Astrocyte (in vitro differentiated cells and primary cell): ENCODE results near the gene PRPS1. TPM values are rescaled to one million over a fixed set of nuclear protein-coding genes. Genes with fewer than 3 reads are reported as not detected.
"Not testable (repeated sequence)": the region's sequence is repeated elsewhere in the genome, so short reads cannot be mapped to it uniquely, and the experiment has no call there.

Source experiments
- DNase-seq: peaks from one replicate; pipeline ENCODE4 v3.0.0-alpha.2; 2010; ENCODE audit warnings: low read depth
- FAIRE-seq: peaks from 2 replicates; lab custom pipeline; 2011; peaks lifted over from hg19 to GRCh38; lab: Jason Lieb, UNC
- H2AFZ ChIP-seq: 2 replicates; pipeline ENCODE4 v1.6.0; 2012; ENCODE audit warnings: low read depth, low read length, inconsistent platforms
- H3K27ac ChIP-seq: 2 replicates; pipeline ENCODE4 v1.5.1; 2011; ENCODE audit warnings: low read depth, low read length, inconsistent platforms
- H3K27me3 ChIP-seq: 2 replicates; pipeline ENCODE4 v1.6.0; 2011; ENCODE audit warnings: low read length, inconsistent platforms; ENCODE audit not compliant: insufficient read depth
- H3K36me3 ChIP-seq: 2 replicates; pipeline ENCODE4 v1.5.1; 2011; ENCODE audit warnings: low read length, inconsistent platforms; ENCODE audit not compliant: insufficient read depth
- H3K4me1 ChIP-seq: 2 replicates; pipeline ENCODE4 v1.5.1; 2011; ENCODE audit warnings: low read length, inconsistent platforms; ENCODE audit not compliant: insufficient read depth
- H3K4me2 ChIP-seq: 2 replicates; pipeline ENCODE4 v1.6.0; 2012; ENCODE audit warnings: low read length, inconsistent platforms
- H3K4me3 ChIP-seq: 2 replicates; pipeline ENCODE4 v1.5.1; 2011; ENCODE audit warnings: low read depth, mild to moderate bottlenecking, low read length, inconsistent platforms; ENCODE audit not compliant: insufficient read depth
- H3K79me2 ChIP-seq: 2 replicates; pipeline ENCODE4 v1.6.0; 2012; ENCODE audit warnings: mild to moderate bottlenecking, low read length, inconsistent platforms; ENCODE audit not compliant: insufficient read depth
- H3K9ac ChIP-seq: 2 replicates; pipeline ENCODE4 v1.6.0; 2012; ENCODE audit warnings: mild to moderate bottlenecking, low read length, inconsistent platforms
- H3K9me3 ChIP-seq: 2 replicates; pipeline ENCODE4 v1.5.1; 2012; ENCODE audit warnings: low read depth, mild to moderate bottlenecking, low read length, inconsistent platforms; ENCODE audit not compliant: insufficient read depth
- H4K20me1 ChIP-seq: 2 replicates; pipeline ENCODE4 v1.6.0; 2012; ENCODE audit warnings: low read length, inconsistent platforms; ENCODE audit not compliant: insufficient read depth
- H3K27ac Mint-ChIP-seq: one replicate; pipeline ENCODE4 v1.8.0; 2021; ENCODE audit warnings: mild to moderate bottlenecking, mixed read lengths; ENCODE audit not compliant: unreplicated experiment
- H3K27me3 Mint-ChIP-seq: one replicate; pipeline ENCODE4 v1.8.0; 2021; ENCODE audit warnings: low read depth, mixed read lengths; ENCODE audit not compliant: unreplicated experiment
- H3K36me3 Mint-ChIP-seq: one replicate; pipeline ENCODE4 v1.8.0; 2021; ENCODE audit warnings: low read depth, mixed read lengths; ENCODE audit not compliant: unreplicated experiment
- H3K4me1 Mint-ChIP-seq: one replicate; pipeline ENCODE4 v1.8.0; 2021; ENCODE audit warnings: low read depth, mixed read lengths; ENCODE audit not compliant: unreplicated experiment
- H3K4me3 Mint-ChIP-seq: one replicate; pipeline ENCODE4 v1.8.0; 2021; ENCODE audit warnings: mild to moderate bottlenecking, moderate library complexity, mixed read lengths; ENCODE audit not compliant: unreplicated experiment
- H3K9me3 Mint-ChIP-seq: one replicate; pipeline ENCODE4 v1.8.0; 2021; ENCODE audit warnings: mild to moderate bottlenecking, mixed read lengths; ENCODE audit not compliant: unreplicated experiment
- EZH2 ChIP-seq: IDR thresholded peaks from 2 replicates; pipeline ENCODE4 v1.6.1; 2012; ENCODE audit warnings: mild to moderate bottlenecking, low read length, inconsistent platforms; ENCODE audit not compliant: insufficient read depth
- total RNA-seq: library from RNA; stranded (reverse); gene quantifications from 2 replicates; pipeline ENCODE4 v1.2.1, GENCODE V29; 2021
- TF ChIP-seq, protein P1 (sequence below): IDR thresholded peaks from 2 replicates; pipeline ENCODE4 v1.5.1; 2011; ENCODE audit warnings: low read depth, mild to moderate bottlenecking, inconsistent platforms, low read length, moderate library complexity; ENCODE audit not compliant: insufficient read depth

PRPS1 gene
- total RNA-seq, 1 donor from 2014 or later = 161 TPM

DNA sequence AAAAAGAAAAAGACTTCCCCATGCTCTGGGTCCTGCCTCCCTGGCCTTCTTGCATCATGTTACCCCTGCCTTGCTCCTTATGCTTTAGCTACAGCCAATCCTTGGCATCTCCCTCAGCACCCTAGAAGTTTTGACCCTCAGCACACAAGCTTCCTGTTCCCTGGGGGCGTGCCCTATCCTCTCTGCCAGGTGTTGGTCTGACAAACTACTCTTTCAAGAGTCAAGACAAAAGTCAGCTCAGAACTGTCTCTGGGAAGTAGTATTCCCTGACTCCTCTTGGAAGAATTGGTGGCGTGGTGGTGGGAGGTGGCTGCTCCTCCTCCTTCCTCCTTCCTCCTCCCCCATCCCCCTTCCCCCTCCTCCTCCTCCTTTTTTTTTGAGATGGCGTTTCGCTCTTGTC, 41.0 kb downstream of the PRPS1 start:
- Histone ChIP-seq H3K27ac (no peak overlapping the region), H3K79me2 (no peaks in the 10 kb centered on the region), H3K4me3 (no peak overlapping the region), H2AFZ (no peak overlapping the region), H4K20me1 (no peaks in the 10 kb centered on the region), H3K9me3 (no peaks in the 10 kb centered on the region), H3K27me3 (no peaks in the 10 kb centered on the region), H3K36me3 (no peaks in the 10 kb centered on the region), H3K9ac (no peak overlapping the region), H3K4me2 (no peak overlapping the region), H3K4me1 (peaks cover 3% of the 10 kb centered on the region)
- no peaks in the 10 kb centered on the region for H3K9me3 Mint-ChIP-seq
- DNase-seq (no peak), FAIRE-seq (no peak)
- no peaks in the 10 kb centered on the region for H3K36me3 Mint-ChIP-seq
- H3K27ac Mint-ChIP-seq = no peak overlapping the region
- H3K4me1 Mint-ChIP-seq = peaks cover 2% of the 10 kb centered on the region
- no peak for TF ChIP-seq EZH2
- TF ChIP-seq, protein P1, sequence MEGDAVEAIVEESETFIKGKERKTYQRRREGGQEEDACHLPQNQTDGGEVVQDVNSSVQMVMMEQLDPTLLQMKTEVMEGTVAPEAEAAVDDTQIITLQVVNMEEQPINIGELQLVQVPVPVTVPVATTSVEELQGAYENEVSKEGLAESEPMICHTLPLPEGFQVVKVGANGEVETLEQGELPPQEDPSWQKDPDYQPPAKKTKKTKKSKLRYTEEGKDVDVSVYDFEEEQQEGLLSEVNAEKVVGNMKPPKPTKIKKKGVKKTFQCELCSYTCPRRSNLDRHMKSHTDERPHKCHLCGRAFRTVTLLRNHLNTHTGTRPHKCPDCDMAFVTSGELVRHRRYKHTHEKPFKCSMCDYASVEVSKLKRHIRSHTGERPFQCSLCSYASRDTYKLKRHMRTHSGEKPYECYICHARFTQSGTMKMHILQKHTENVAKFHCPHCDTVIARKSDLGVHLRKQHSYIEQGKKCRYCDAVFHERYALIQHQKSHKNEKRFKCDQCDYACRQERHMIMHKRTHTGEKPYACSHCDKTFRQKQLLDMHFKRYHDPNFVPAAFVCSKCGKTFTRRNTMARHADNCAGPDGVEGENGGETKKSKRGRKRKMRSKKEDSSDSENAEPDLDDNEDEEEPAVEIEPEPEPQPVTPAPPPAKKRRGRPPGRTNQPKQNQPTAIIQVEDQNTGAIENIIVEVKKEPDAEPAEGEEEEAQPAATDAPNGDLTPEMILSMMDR = no peak
- H3K4me3 Mint-ChIP-seq = no peak overlapping the region
- no peaks in the 10 kb centered on the region for H3K27me3 Mint-ChIP-seq

DNA sequence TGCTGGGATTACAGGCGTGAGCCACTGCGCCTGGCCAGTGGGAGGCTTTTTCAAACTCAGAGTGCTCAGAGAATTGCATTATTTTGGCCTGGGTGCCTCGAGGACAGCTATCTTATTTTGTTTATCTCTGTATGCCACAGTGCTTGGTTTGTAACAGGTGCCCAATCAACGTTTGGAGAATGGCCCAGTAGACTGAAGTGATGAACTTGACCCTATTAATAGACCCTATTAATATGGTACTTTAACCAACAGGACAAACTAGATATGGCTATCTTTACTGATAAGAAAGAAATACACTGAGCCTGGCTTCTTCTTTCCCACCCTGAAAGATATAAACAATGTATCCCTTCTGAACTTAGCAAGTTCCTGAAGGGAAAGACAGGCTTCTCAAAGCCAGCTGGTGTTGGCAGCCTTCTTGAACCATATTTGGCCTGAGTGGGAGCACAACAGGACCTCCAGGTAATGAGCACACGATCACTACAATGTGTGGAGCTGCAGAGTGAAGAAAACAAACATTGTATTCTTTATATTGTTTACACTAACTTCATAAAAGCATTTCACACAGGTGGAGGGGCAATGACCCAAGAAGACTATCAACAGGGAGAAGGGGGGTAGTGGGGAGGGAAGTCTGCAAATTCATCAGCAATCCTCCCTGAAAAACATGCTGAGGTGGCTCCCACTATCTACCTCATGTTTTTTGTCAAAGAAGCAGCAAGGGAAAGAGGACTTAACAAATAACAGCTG, 41.7 kb downstream of the PRPS1 start:
- Mint-ChIP-seq H3K9me3 (no peaks in the 10 kb centered on the region), H3K4me3 (no peak overlapping the region), H3K4me1 (peaks cover 6% of the 10 kb centered on the region), H3K36me3 (no peaks in the 10 kb centered on the region), H3K27me3 (no peaks in the 10 kb centered on the region), H3K27ac (no peak overlapping the region)
- Histone ChIP-seq H3K4me3 (no peak overlapping the region), H3K27ac (no peak overlapping the region), H3K79me2 (no peaks in the 10 kb centered on the region), H3K4me2 (no peak overlapping the region), H3K4me1 (peaks cover 8% of the 10 kb centered on the region), H4K20me1 (no peaks in the 10 kb centered on the region), H3K27me3 (no peaks in the 10 kb centered on the region), H3K9ac (no peak overlapping the region), H2AFZ (no peak overlapping the region), H3K36me3 (no peaks in the 10 kb centered on the region), H3K9me3 (no peaks in the 10 kb centered on the region)
- FAIRE-seq (no peak), DNase-seq (no peak)
- TF ChIP-seq, protein P1 = no peak
- no peak for TF ChIP-seq EZH2

- H4K20me1 ChIP-seq, H3K9me3 Mint-ChIP-seq, H3K9me3 ChIP-seq, DNase-seq, H3K4me2 ChIP-seq, H3K4me3 ChIP-seq, H3K27ac Mint-ChIP-seq, H2AFZ ChIP-seq, H3K9ac ChIP-seq, H3K36me3 Mint-ChIP-seq, H3K27me3 ChIP-seq, H3K4me3 Mint-ChIP-seq, H3K36me3 ChIP-seq, H3K79me2 ChIP-seq, H3K27me3 Mint-ChIP-seq, H3K27ac ChIP-seq, FAIRE-seq: not testable (repeated sequence)
- H3K4me1 Mint-ChIP-seq = peaks cover 11% of the 10 kb centered on the region
- H3K4me1 ChIP-seq = peaks cover 14% of the 10 kb centered on the region
Measured at GRCh38 chrX:107671256-107671655, 42.9 kb downstream of the PRPS1 start.
